Activated CD8-positive, alpha-beta T cell treated with anti-CD3 and anti-CD28 coated beads for 36 hours (primary cell): ENCODE results near the gene HLX. TPM values are rescaled to one million over a fixed set of nuclear protein-coding genes. Genes with fewer than 3 reads are reported as not detected.

Experiments
- ATAC-seq: fragments of 200-7000 bp; cut with Tn5 transposase; one replicate; pipeline ENCODE4 v1.10.0; 2021; ENCODE audit warnings: mild to moderate bottlenecking, moderate library complexity
- CTCF ChIA-PET: fragments of 350-600 bp; sonication (Branson Sonifier 250); formaldehyde crosslinking; loops from one replicate; lab custom pipeline; 2021; ENCODE audit warnings: antibody characterized with exemption; lab: Charles Lee
- POLR2A ChIA-PET: fragments of 350-600 bp; sonication (Branson Sonifier 250); formaldehyde crosslinking; loops from one replicate; lab custom pipeline; 2021; ENCODE audit warnings: antibody characterized with exemption; lab: Charles Lee
- DNase-seq: peaks from one replicate; pipeline ENCODE4 v3.0.0-alpha.2; 2020
- H3K27ac Mint-ChIP-seq: one replicate; pipeline ENCODE4 v1.8.0; 2021; ENCODE audit warnings: mild to moderate bottlenecking, mixed read lengths
- H3K27me3 Mint-ChIP-seq: one replicate; pipeline ENCODE4 v1.8.0; 2021; ENCODE audit warnings: mixed read lengths
- H3K36me3 Mint-ChIP-seq: one replicate; pipeline ENCODE4 v1.8.0; 2021; ENCODE audit warnings: low read depth, mixed read lengths
- H3K4me1 Mint-ChIP-seq: one replicate; pipeline ENCODE4 v1.8.0; 2021; ENCODE audit warnings: low read depth, mixed read lengths
- H3K4me3 Mint-ChIP-seq: one replicate; pipeline ENCODE4 v1.8.0; 2021; ENCODE audit warnings: mild to moderate bottlenecking, moderate library complexity, mixed read lengths
- H3K9me3 Mint-ChIP-seq: one replicate; pipeline ENCODE4 v1.8.0; 2021; ENCODE audit warnings: mixed read lengths
- intact Hi-C: fragments of 100-400 bp; cut with micrococcal nuclease; formaldehyde crosslinking; loops from one replicate; pipeline ENCODE4 v1.10.0; 2022
- total RNA-seq, 2 experiments: library from RNA; stranded (reverse); gene quantifications; one replicate each; pipeline ENCODE4 v1.2.3, GENCODE V29; 2021
- TF ChIP-seq, protein P1 (sequence below): fragments of 200-600 bp; IDR thresholded peaks from one replicate; pipeline ENCODE4 v1.8.0; 2022; ENCODE audit warnings: antibody characterized with exemption, mild to moderate bottlenecking

The HLX gene
- total RNA-seq, 2 experiments from 2014 or later, result not detected

DNA sequence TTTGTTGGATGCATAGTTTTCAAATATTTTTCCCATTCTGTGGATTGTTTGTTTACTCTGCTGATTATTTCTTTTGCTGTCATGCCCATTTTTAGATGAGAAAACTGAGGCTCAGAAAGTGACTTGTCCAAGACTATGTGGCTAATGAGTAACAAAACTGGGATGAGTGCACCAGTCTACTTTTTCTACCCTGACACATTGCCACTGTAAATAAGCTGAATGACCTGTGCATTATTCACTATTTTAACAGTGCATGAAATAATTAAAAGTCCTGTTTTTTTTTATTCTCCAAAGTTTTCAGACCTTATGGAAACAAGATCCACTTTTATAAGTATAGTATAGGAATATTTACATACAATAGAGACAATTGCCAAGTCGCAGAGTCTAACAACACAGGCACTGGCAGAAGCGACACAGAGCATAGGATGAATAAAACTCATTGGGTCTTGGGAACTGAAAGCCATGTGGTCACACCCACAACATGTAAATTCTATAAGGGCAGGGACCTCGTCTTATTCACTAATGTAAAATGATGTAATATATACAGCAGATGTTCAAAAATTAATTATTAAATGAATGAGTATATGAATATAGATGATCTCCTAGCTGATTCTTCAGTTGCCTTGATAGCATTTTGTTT lies 45.2 kb downstream of the HLX start:
- H3K36me3 Mint-ChIP-seq, result no peaks in the 10 kb centered on the region
- intact Hi-C loops, result no loop called here
- ChIA-PET POLR2A (no interaction called here), CTCF (no interaction called here)
- ATAC-seq, result no peak
- H3K27ac Mint-ChIP-seq, result no peak overlapping the region
- no peak for DNase-seq
- H3K4me3 Mint-ChIP-seq, result no peak overlapping the region
- peaks cover 3% of the 10 kb centered on the region for H3K27me3 Mint-ChIP-seq
- no peaks in the 10 kb centered on the region for H3K9me3 Mint-ChIP-seq
- no peaks in the 10 kb centered on the region for H3K4me1 Mint-ChIP-seq
- TF ChIP-seq, protein P1, sequence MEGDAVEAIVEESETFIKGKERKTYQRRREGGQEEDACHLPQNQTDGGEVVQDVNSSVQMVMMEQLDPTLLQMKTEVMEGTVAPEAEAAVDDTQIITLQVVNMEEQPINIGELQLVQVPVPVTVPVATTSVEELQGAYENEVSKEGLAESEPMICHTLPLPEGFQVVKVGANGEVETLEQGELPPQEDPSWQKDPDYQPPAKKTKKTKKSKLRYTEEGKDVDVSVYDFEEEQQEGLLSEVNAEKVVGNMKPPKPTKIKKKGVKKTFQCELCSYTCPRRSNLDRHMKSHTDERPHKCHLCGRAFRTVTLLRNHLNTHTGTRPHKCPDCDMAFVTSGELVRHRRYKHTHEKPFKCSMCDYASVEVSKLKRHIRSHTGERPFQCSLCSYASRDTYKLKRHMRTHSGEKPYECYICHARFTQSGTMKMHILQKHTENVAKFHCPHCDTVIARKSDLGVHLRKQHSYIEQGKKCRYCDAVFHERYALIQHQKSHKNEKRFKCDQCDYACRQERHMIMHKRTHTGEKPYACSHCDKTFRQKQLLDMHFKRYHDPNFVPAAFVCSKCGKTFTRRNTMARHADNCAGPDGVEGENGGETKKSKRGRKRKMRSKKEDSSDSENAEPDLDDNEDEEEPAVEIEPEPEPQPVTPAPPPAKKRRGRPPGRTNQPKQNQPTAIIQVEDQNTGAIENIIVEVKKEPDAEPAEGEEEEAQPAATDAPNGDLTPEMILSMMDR, result no peak

- H3K27ac Mint-ChIP-seq, result no peak overlapping the region
- peaks cover 3% of the 10 kb centered on the region for H3K27me3 Mint-ChIP-seq
- DNase-seq, result no peak
- TF ChIP-seq, protein P1, result no peak
- no peaks in the 10 kb centered on the region for H3K9me3 Mint-ChIP-seq
- ATAC-seq, result no peak
- H3K4me3 Mint-ChIP-seq, result no peak overlapping the region
- no peaks in the 10 kb centered on the region for H3K36me3 Mint-ChIP-seq
- intact Hi-C loops, result no loop called here
- ChIA-PET CTCF (no interaction called here), POLR2A (no interaction called here)
- H3K4me1 Mint-ChIP-seq, result no peaks in the 10 kb centered on the region
These were observed 46.5 kb downstream of the HLX start for GRCh38 chr1:220925707-220926106.

DNA sequence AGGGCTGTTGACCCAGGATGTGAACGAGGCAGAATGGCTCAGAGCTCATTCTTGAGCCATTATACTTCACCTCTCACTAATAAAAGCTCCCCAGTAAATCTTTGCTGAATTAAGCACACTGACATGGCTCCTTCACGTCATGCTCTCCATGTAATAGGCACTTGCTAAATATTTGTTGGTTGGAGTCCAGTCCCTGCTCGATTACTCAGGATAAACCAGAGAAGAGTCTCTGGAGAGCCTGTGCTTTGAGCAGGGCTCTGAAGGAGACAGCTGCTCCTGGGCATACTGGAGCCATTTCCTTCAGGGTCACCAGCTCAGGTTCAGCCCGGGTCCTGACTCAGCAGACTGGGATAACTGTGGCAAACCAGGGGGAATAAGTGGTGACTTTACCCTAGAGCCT lies 46.9 kb downstream of the HLX start:
- no peak for DNase-seq
- Mint-ChIP-seq H3K9me3 (no peaks in the 10 kb centered on the region), H3K4me1 (no peaks in the 10 kb centered on the region), H3K27me3 (peaks cover 3% of the 10 kb centered on the region), H3K4me3 (no peak overlapping the region), H3K27ac (no peak overlapping the region), H3K36me3 (no peaks in the 10 kb centered on the region)
- TF ChIP-seq, protein P1, result no peak
- ATAC-seq, result no peak
- intact Hi-C loops, result no loop called here
- CTCF ChIA-PET, result no interaction called here
- POLR2A ChIA-PET, result no interaction called here

- CTCF ChIA-PET, result no interaction called here
- POLR2A ChIA-PET, result no interaction called here
These were observed 48.2 kb downstream of the HLX start for GRCh38 chr1:220927442-220927841.

DNA sequence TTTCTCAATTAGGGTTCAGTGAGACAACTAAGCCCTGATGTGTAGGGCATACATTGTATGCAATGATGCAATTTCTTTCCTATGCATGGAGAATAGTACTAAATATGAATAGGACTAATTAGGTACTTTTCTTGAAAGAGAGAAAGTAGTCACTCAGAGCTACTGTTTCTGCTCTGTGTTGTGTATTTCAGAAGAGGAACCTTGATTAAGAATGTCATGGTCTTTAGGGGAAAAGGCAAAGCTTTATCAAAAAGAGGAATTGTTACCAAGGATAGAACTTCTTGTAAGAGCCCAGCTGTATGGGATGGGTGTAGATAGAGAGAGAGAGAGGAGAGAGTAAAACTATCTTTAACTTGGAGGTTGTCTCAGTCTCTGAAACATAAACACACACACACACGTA lies 49.1 kb downstream of the HLX start:
- CTCF ChIA-PET, result no interaction called here
- no peak for ATAC-seq
- no peak for DNase-seq
- TF ChIP-seq, protein P1, result no peak
- H3K27me3 Mint-ChIP-seq, result peaks cover 3% of the 10 kb centered on the region
- H3K9me3 Mint-ChIP-seq, result no peaks in the 10 kb centered on the region
- no peaks in the 10 kb centered on the region for H3K36me3 Mint-ChIP-seq
- H3K27ac Mint-ChIP-seq, result no peak overlapping the region
- H3K4me3 Mint-ChIP-seq, result no peak overlapping the region
- intact Hi-C loops, result no loop called here
- POLR2A ChIA-PET, result no interaction called here
- no peaks in the 10 kb centered on the region for H3K4me1 Mint-ChIP-seq

More at GRCh38 chr1:220927442-220927841, 48.2 kb downstream of the HLX start:
- Mint-ChIP-seq H3K9me3 (no peaks in the 10 kb centered on the region), H3K4me1 (no peaks in the 10 kb centered on the region), H3K4me3 (no peak overlapping the region), H3K27ac (no peak overlapping the region), H3K36me3 (no peaks in the 10 kb centered on the region), H3K27me3 (peaks cover 3% of the 10 kb centered on the region)
- TF ChIP-seq, protein P1, result no peak
- DNase-seq (no peak), ATAC-seq (no peak)
- intact Hi-C loops, result no loop called here
